IMR-90 (cell line): Measurements from ENCODE around the gene C10orf90. TPM values are rescaled to one million over a fixed set of nuclear protein-coding genes. Genes with fewer than 3 reads are reported as not detected.

Source experiments
- ATAC-seq: fragments of 200-7000 bp; cut with Tn5 transposase; 2 replicates; pipeline ENCODE4 v1.9.1; 2020; ENCODE audit warnings: low read depth, mild to moderate bottlenecking, moderate library complexity
- BruUV-seq: library from RNA; stranded (reverse); fragments of 400-500 nt; replicated peaks from 2 replicates; lab custom pipeline; 2021; lab: Mats Ljungman, UMichigan
- CTCF ChIA-PET: fragments of 300-600 bp; formaldehyde crosslinking; extraction: SDS; loops from one replicate; lab custom pipeline; 2021; ENCODE audit warnings: antibody characterized with exemption; lab: Yijun Ruan, JAX
- POLR2A ChIA-PET: fragments of 300-600 bp; sonication (Branson Sonifier 250); formaldehyde crosslinking; loops from one replicate; lab custom pipeline; 2022; ENCODE audit warnings: antibody characterized with exemption; ENCODE audit not compliant: unreplicated experiment; lab: Charles Lee
- DNase-seq: peaks from one replicate; pipeline ENCODE4 v3.0.0; 2013
- H2AFZ ChIP-seq: replicated peaks from 2 replicates; pipeline ENCODE3; 2013; ENCODE audit warnings: low read length, mild to moderate bottlenecking; ENCODE audit not compliant: poor library complexity
- H2AK5ac ChIP-seq: 2 replicates; pipeline ENCODE4 v1.6.1; 2013; ENCODE audit warnings: low read depth, low read length, inconsistent platforms
- H2AK9ac ChIP-seq: replicated peaks from 2 replicates; pipeline ENCODE3; 2013; ENCODE audit warnings: mild to moderate bottlenecking, low read depth, low read length, moderate library complexity; ENCODE audit not compliant: poor library complexity
- H2BK120ac ChIP-seq: 2 replicates; pipeline ENCODE4 v1.6.1; 2013; ENCODE audit warnings: low read depth, low read length, inconsistent platforms
- H2BK15ac ChIP-seq: 3 replicates; pipeline ENCODE4 v1.6.1; 2013; ENCODE audit warnings: low read depth, low read length, inconsistent platforms
- H2BK20ac ChIP-seq: 2 replicates; pipeline ENCODE4 v1.6.1; 2013; ENCODE audit warnings: low read depth, mild to moderate bottlenecking, inconsistent platforms, low read length, moderate library complexity
- H2BK5ac ChIP-seq: 2 replicates; pipeline ENCODE4 v1.6.1; 2013; ENCODE audit warnings: mild to moderate bottlenecking, low read depth, low read length, inconsistent platforms; ENCODE audit not compliant: poor library complexity, severe bottlenecking
- H3K14ac ChIP-seq: replicated peaks from 2 replicates; pipeline ENCODE4 v1.6.1; 2013; ENCODE audit warnings: low read depth, low read length, inconsistent platforms
- H3K18ac ChIP-seq: 2 replicates; pipeline ENCODE4 v1.6.1; 2013; ENCODE audit warnings: low read depth, low read length, control low read depth
- H3K23ac ChIP-seq: 2 replicates; pipeline ENCODE4 v1.6.1; 2013; ENCODE audit warnings: low read depth, low read length, inconsistent platforms
- H3K27ac ChIP-seq: 2 replicates; pipeline ENCODE4 v1.5.1; 2013; ENCODE audit warnings: mild to moderate bottlenecking, control low read depth, low read length; ENCODE audit not compliant: insufficient read depth
- H3K27me3 ChIP-seq: 2 replicates; pipeline ENCODE4 v1.6.1; 2013; ENCODE audit warnings: low read length; ENCODE audit not compliant: control insufficient read depth, insufficient read depth
- H3K36me3 ChIP-seq: 2 replicates; pipeline ENCODE4 v1.6.1; 2013; ENCODE audit warnings: low read length, mixed read lengths; ENCODE audit not compliant: control insufficient read depth, insufficient read depth
- H3K4ac ChIP-seq: 2 replicates; pipeline ENCODE4 v1.6.1; 2013; ENCODE audit warnings: low read depth, low read length, inconsistent platforms
- H3K4me1 ChIP-seq: 2 replicates; pipeline ENCODE4 v1.6.1; 2013; ENCODE audit warnings: low read length, mixed read lengths; ENCODE audit not compliant: control insufficient read depth, insufficient read depth
- H3K4me2 ChIP-seq: 2 replicates; pipeline ENCODE4 v1.6.1; 2013; ENCODE audit warnings: low read depth, mild to moderate bottlenecking, control low read depth, low read length, moderate library complexity
- H3K4me3 ChIP-seq: 2 replicates; pipeline ENCODE4 v1.5.1; 2013; ENCODE audit warnings: low read depth, mild to moderate bottlenecking, control low read depth, low read length, moderate library complexity; ENCODE audit not compliant: insufficient read depth
- H3K56ac ChIP-seq: 2 replicates; pipeline ENCODE4 v1.6.1; 2013; ENCODE audit warnings: low read length, inconsistent platforms; ENCODE audit not compliant: insufficient read depth; ENCODE audit errors: extremely low read depth
- H3K79me1 ChIP-seq, 2 experiments: 2 replicates each; pipeline ENCODE4 v1.6.1; 2013; ENCODE audit warnings: low read length in 2 of 2, inconsistent platforms in 1 of 2, low read depth in 1 of 2
- H3K9ac ChIP-seq: 2 replicates; pipeline ENCODE4 v1.6.1; 2013; ENCODE audit warnings: low read depth, low read length, control low read depth
- H3K9me1 ChIP-seq: 2 replicates; pipeline ENCODE4 v1.6.1; 2013; ENCODE audit warnings: low read length, inconsistent platforms; ENCODE audit not compliant: insufficient read depth
- H3K9me3 ChIP-seq: 2 replicates; pipeline ENCODE4 v1.6.1; 2013; ENCODE audit warnings: low read length; ENCODE audit not compliant: control insufficient read depth, insufficient read depth
- H4K20me1 ChIP-seq: 2 replicates; pipeline ENCODE4 v1.6.1; 2013; ENCODE audit warnings: low read length, inconsistent platforms; ENCODE audit not compliant: insufficient read depth
- H4K5ac ChIP-seq: 2 replicates; pipeline ENCODE4 v1.6.1; 2013; ENCODE audit warnings: mild to moderate bottlenecking, low read depth, low read length, control low read depth
- H4K8ac ChIP-seq, 2 experiments: 2 replicates each; pipeline ENCODE4 v1.6.1; 2013; ENCODE audit warnings: low read depth in 2 of 2, low read length in 2 of 2, control low read depth in 1 of 2, inconsistent platforms in 1 of 2
- H4K91ac ChIP-seq: 2 replicates; pipeline ENCODE4 v1.6.1; 2013; ENCODE audit warnings: low read depth, low read length, inconsistent platforms; ENCODE audit not compliant: insufficient read depth
- CTCF ChIP-seq: conservative IDR thresholded peaks from 2 replicates; pipeline ENCODE4 v1.5.1; 2012; ENCODE audit warnings: mild to moderate bottlenecking, low read depth, low read length, improper control_type of control experiment
- FOS ChIP-seq: fragments of 150-350 bp; IDR thresholded peaks from 2 replicates; pipeline ENCODE4 v1.6.1; 2016; ENCODE audit warnings: low read depth, low read length
- WGBS, 2 experiments: methylation state at CpG; one replicate each; pipeline versions ENCODE4 v1.1.5 to v1.1.7; 2013; ENCODE audit warnings: missing lambda C conversion rate in 2 of 2; ENCODE audit not compliant: insufficient read length in 1 of 2; ENCODE audit errors: extremely low coverage in 2 of 2; 5-methylcytosine and 5-hydroxymethylcytosine counted together
- dilution Hi-C: fragments of 300-500 bp; cut with HindIII; formaldehyde crosslinking; loops from one replicate; pipeline ENCODE4 v1.14.3; 2018; ENCODE audit warnings: low sequenced_read_pairs; ENCODE audit not compliant: unreplicated experiment
- in situ Hi-C: fragments of 300-500 bp; cut with MboI; formaldehyde crosslinking; loops from 3 replicates; pipeline ENCODE4 v1.14.3; 2019; ENCODE audit warnings: low sequenced_read_pairs, inconsistent platforms, mixed read lengths
- intact Hi-C: fragments of 100-400 bp; cut with micrococcal nuclease; formaldehyde crosslinking; loops from 2 replicates; pipeline ENCODE4 v1.10.0; 2022
- polyA plus RNA-seq, 3 experiments: library from polyadenylated mRNA; depleted of rRNA; stranded (reverse); fragments of >200 nt; gene quantifications; 2 replicates each; pipeline ENCODE4 v1.2.3, GENCODE V29; 2012; ENCODE audit warnings: low replicate concordance in 1 of 3
- total RNA-seq: library from RNA; depleted of rRNA; stranded (reverse); fragments of >200 nt; gene quantifications from 2 replicates; pipeline ENCODE4 v1.2.3, GENCODE V29; 2012

The C10orf90 gene
- total and polyA plus RNA-seq, 2 of the 4 experiments (the other 2 are of a cell fraction), result 0.05 to 0.18 TPM

- dilution Hi-C loops, result no loop called here
- POLR2A ChIA-PET, result no interaction called here
These were observed 189.8 kb downstream of the C10orf90 start for GRCh38 chr10:126480648-126481047.

More at GRCh38 chr10:126480648-126481047, 189.8 kb downstream of the C10orf90 start:
- Histone ChIP-seq H3K9ac (no peak overlapping the region), H4K5ac (no peak overlapping the region), H2BK15ac (no peak overlapping the region), H3K36me3 (no peaks in the 10 kb centered on the region), H4K91ac (no peak overlapping the region), H3K79me1 (no peaks in the 10 kb centered on the region), H3K14ac (no peak overlapping the region), H3K4ac (no peak overlapping the region), H3K56ac (no peak overlapping the region), H3K4me1 (no peaks in the 10 kb centered on the region), H2AK5ac (no peak overlapping the region), H3K9me3 (peaks cover 3% of the 10 kb centered on the region; the same call in 1 of the 2 replicates), H2BK120ac (no peak overlapping the region), H4K20me1 (no peaks in the 10 kb centered on the region), H4K8ac (no peak overlapping the region), H3K18ac (no peak overlapping the region), H2AK9ac (no peak overlapping the region), H2AFZ (no peak overlapping the region), H3K23ac (no peak overlapping the region), H3K27ac (no peak overlapping the region), H3K9me1 (no peaks in the 10 kb centered on the region; the same call in 1 of the 2 replicates), H3K27me3 (peaks cover 2% of the 10 kb centered on the region; the same call in 1 of the 2 replicates), H3K4me2 (no peak overlapping the region), H2BK5ac (no peak overlapping the region), H2BK20ac (no peak overlapping the region), H3K4me3 (no peak overlapping the region)
- no CpG with 5 or more reads among the region's 3 CpGs for WGBS, 2 experiments
- TF ChIP-seq CTCF, result no peak
- no peak for TF ChIP-seq FOS
- intact Hi-C loops (no loop called here), in situ Hi-C loops (no loop called here)
- ATAC-seq (no peak), DNase-seq (no peak)
- CTCF ChIA-PET, result interaction anchor here (1.0 kb wide), 1 partner anchor 23 kb away, joined by 3 read pairs; no protein-coding TSS in a partner anchor
- no TSS peak for BruUV-seq
